22Rv1 (cell line): ENCODE measurements around the gene PER1.
"Not testable (repeated sequence)": the region's sequence is repeated elsewhere in the genome, so short reads cannot be mapped to it uniquely, and the experiment has no call there.

Experiments used
- H3K27ac ChIP-seq: fragments of 450-650 bp; 2 replicates; pipeline ENCODE4 v1.5.1; 2017
- CTCF ChIP-seq: fragments of 450-650 bp; IDR thresholded peaks from 2 replicates; pipeline ENCODE4 v1.5.1; 2017; ENCODE audit warnings: mild to moderate bottlenecking
- ZFX ChIP-seq: fragments of 450-650 bp; IDR thresholded peaks from 2 replicates; pipeline ENCODE4 v1.6.1; 2017; ENCODE audit warnings: antibody characterized with exemption, borderline replicate concordance

Gene PER1

GRCh38 chr17:8175795-8176196 lies 23.6 kb upstream of the PER1 start:
- H3K27ac ChIP-seq: peak overlapping the region; percentile 95
- no peak for TF ChIP-seq ZFX
- TF ChIP-seq CTCF: no peak

GRCh38 chr17:8173871-8174322 lies 21.7 kb upstream of the PER1 start:
- no peak for TF ChIP-seq ZFX
- no peak for TF ChIP-seq CTCF

GRCh38 chr17:8173056-8173870 lies 21.1 kb upstream of the PER1 start:
- TF ChIP-seq ZFX: no peak
- TF ChIP-seq CTCF: no peak

More at GRCh38 chr17:8173871-8174322, 21.7 kb upstream of the PER1 start:
- peak overlapping the region; percentile 95 for H3K27ac ChIP-seq

GRCh38 chr17:8170186-8170585 lies 18.0 kb upstream of the PER1 start:
- not testable (repeated sequence) for H3K27ac ChIP-seq

More at GRCh38 chr17:8173056-8173870, 21.1 kb upstream of the PER1 start:
- H3K27ac ChIP-seq: peak overlapping the region; percentile 95

GRCh38 chr17:8167526-8167925 lies 15.3 kb upstream of the PER1 start:
- peak overlapping the region; percentile 37; the same call in 1 of the 2 replicates for H3K27ac ChIP-seq
- TF ChIP-seq ZFX: no peak
- TF ChIP-seq CTCF: no peak

GRCh38 chr17:8166731-8167130 lies 14.5 kb upstream of the PER1 start:
- TF ChIP-seq ZFX (no peak), CTCF (no peak)
- H3K27ac ChIP-seq: peak overlapping the region; percentile 37

- TF ChIP-seq ZFX: no peak
- no peak for TF ChIP-seq CTCF
- peak overlapping the region; percentile 97 for H3K27ac ChIP-seq
Measured at GRCh38 chr17:8164815-8165131, 12.6 kb upstream of the PER1 start.
